Measurements from ENCODE around the gene CALML6. TPM values are rescaled to one million over a fixed set of nuclear protein-coding genes. Genes with fewer than 3 reads are reported as not detected.

CALML6 gene
- total RNA-seq, 1 donor from 2014 or later, result not detected

GRCh38 chr1:1966071-1966740, 51.1 kb downstream of the CALML6 start:
- Histone ChIP-seq H3K27ac (no peak overlapping the region), H3K4me3 (no peak overlapping the region), H3K9me3 (no peaks in the 10 kb centered on the region), H3K36me3 (no peaks in the 10 kb centered on the region), H3K4me1 (no peaks in the 10 kb centered on the region), H3K27me3 (ENCODE audit: low read depth) (peaks cover 38% of the 10 kb centered on the region)
- intact Hi-C loops (cut with DNase I), result no loop called here
- TF ChIP-seq, protein P1, sequence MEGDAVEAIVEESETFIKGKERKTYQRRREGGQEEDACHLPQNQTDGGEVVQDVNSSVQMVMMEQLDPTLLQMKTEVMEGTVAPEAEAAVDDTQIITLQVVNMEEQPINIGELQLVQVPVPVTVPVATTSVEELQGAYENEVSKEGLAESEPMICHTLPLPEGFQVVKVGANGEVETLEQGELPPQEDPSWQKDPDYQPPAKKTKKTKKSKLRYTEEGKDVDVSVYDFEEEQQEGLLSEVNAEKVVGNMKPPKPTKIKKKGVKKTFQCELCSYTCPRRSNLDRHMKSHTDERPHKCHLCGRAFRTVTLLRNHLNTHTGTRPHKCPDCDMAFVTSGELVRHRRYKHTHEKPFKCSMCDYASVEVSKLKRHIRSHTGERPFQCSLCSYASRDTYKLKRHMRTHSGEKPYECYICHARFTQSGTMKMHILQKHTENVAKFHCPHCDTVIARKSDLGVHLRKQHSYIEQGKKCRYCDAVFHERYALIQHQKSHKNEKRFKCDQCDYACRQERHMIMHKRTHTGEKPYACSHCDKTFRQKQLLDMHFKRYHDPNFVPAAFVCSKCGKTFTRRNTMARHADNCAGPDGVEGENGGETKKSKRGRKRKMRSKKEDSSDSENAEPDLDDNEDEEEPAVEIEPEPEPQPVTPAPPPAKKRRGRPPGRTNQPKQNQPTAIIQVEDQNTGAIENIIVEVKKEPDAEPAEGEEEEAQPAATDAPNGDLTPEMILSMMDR (IDR thresholded peaks at IDR 0.05), result no peak
- ATAC-seq, result no peak
- no peak for DNase-seq

Other genes starting within 250 kb of the CALML6 start
- 52.7 TPM for gene SLC35E2B, start 222.5 kb upstream of the CALML6 start, total RNA-seq
- 56.1 TPM for gene CDK11A, start 190.9 kb upstream of the CALML6 start, total RNA-seq
- 133 TPM for gene NADK, start 136.8 kb upstream of the CALML6 start, total RNA-seq
- 341 TPM for gene GNB1, start 24.2 kb upstream of the CALML6 start, total RNA-seq
- 1.4 TPM for gene TMEM52, start 4.0 kb downstream of the CALML6 start, total RNA-seq
- 6.6 TPM for gene CFAP74, start 88.5 kb downstream of the CALML6 start, total RNA-seq
- 2.7 TPM for gene GABRD, start 104.1 kb downstream of the CALML6 start, total RNA-seq
- gene PRKCZ, start 135.2 kb downstream of the CALML6 start, total RNA-seq, result 97.6 TPM